Measurements from ENCODE around the gene PDGFRA. TPM values are rescaled to one million over a fixed set of nuclear protein-coding genes. Genes with fewer than 3 reads are reported as not detected.
A peak's percentile ranks its signal among the peaks of the same experiment; 100 is the strongest.

Gene PDGFRA
- total and polyA plus RNA-seq, 10 of the 15 experiments (the other 5 are each of a cell fraction or from before 2014, with no cell fraction given): 0.01 to 0.28 (median 0.06) TPM; not detected in 5

DNA sequence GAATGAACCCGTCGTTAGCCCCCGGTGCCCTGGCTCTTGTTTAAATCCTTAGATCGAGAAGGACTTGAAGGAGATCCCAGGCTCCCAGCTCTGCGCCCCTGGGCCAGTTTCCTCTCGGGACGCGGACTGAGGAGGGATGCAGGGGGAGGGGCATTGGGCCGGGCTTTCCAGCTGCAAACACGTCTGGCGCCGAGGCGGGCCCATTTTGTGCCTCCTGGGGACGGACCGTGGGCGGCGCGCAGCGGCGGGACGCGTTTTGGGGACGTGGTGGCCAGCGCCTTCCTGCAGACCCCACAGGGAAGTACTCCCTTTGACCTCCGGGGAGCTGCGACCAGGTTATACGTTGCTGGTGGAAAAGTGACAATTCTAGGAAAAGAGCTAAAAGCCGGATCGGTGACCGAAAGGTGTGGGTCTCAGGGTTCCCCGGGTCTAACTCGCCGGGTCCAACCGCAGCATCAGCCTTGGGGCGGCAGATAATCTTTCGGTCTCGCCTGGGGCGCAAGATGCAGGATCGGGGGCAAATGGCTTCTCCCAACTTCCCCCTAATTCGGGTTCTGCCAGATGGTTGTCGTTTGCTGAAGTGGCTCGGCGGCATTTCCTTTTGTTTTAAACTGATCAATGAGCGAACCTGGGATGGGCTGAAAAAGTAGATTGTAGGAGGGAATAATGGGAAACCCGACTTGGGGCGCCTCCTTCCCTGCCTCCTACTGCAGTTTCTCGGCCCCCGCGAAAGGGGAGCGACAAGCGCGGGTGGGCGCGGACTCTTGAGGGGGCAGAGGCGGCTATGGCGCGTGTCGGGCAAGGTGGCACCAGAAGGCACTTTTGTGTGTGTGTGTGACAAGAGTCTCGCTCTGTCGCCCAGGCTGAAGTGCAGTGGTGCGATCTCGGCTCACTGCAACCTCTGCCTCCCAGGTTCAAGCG lies 2.9 kb downstream of the PDGFRA start:
- H3K9me3 ChIP-seq (replicated peaks; ENCODE audit: control insufficient read depth, insufficient read depth, low read length): no peaks in the 10 kb centered on the region; the same call in 2 of the 3 replicates
- H3K79me2 ChIP-seq (ENCODE audit: control insufficient read depth, insufficient read depth, low read length): no peaks in the 10 kb centered on the region
- ChIA-PET SMC1A (ENCODE audit: uncharacterized antibody, unreplicated experiment) (interaction anchor here (1.1 to 3.0 kb wide), 3 partner anchors 323 to 1856 kb away, joined by 3 to 20 read pairs (median 7); no protein-coding TSS in a partner anchor), RAD21 (ENCODE audit: unreplicated experiment) (interaction anchor here (0.9 to 3.8 kb wide), 6 partner anchors 302 to 1856 kb away, joined by 3 to 29 read pairs (median 10); no protein-coding TSS in a partner anchor), POLR2A (no interaction called here), CTCF (interaction anchor here (0.7 to 4.5 kb wide), 11 partner anchors 13 to 1686 kb away, joined by 3 to 68 read pairs (median 9); no protein-coding TSS in a partner anchor)
- DNase-seq (ENCODE audit: low read depth, low spot score) (no peak), ATAC-seq (no peak), FAIRE-seq (no peak)
- peaks cover 23 to 28% of the 10 kb centered on the region in 2 experiments for H3K27me3 ChIP-seq (replicated peaks in 1 of 2; ENCODE audit: control insufficient read depth in 2 of 2, insufficient read depth in 2 of 2, low read length in 1 of 2)
- peaks cover 10% of the 10 kb centered on the region; the same call in 1 of the 2 replicates for H3K4me1 ChIP-seq (ENCODE audit: control insufficient read depth, insufficient read depth, low read length)
- intact Hi-C loops (cut with micrococcal nuclease; ENCODE audit: unreplicated experiment) (loop anchor here (2.0 to 10.0 kb wide), 4 partner anchors 741 to 1855 kb away; no protein-coding TSS in a partner anchor), in situ Hi-C loops (cut with MboI) (no loop called here)
- H3K27ac ChIP-seq (ENCODE audit: control insufficient read depth, insufficient read depth): no peak overlapping the region
- H2AFZ ChIP-seq (ENCODE audit: control insufficient read depth, low read depth, low read length): no peak overlapping the region
- no peak overlapping the region for H3K9ac ChIP-seq (ENCODE audit: control insufficient read depth, insufficient read depth, low read length)
- 35% methylated on average over 61 of the region's 63 CpGs for WGBS (ENCODE audit: insufficient coverage, insufficient replicate concordance, low lambda C conversion rate, missing lambda C conversion rate)
- BruUV-seq (replicated peaks): no TSS peak
- H3K4me3 ChIP-seq: no peak overlapping the region
- H3K4me2 ChIP-seq (ENCODE audit: control insufficient read depth, insufficient read depth): peak overlapping the region; percentile 48; the same call in 1 of the 2 replicates
- TF ChIP-seq SUZ12 (IDR thresholded peaks at IDR 0.05; ENCODE audit: unreplicated experiment): peak; percentile 39
- TF ChIP-seq, protein P1, sequence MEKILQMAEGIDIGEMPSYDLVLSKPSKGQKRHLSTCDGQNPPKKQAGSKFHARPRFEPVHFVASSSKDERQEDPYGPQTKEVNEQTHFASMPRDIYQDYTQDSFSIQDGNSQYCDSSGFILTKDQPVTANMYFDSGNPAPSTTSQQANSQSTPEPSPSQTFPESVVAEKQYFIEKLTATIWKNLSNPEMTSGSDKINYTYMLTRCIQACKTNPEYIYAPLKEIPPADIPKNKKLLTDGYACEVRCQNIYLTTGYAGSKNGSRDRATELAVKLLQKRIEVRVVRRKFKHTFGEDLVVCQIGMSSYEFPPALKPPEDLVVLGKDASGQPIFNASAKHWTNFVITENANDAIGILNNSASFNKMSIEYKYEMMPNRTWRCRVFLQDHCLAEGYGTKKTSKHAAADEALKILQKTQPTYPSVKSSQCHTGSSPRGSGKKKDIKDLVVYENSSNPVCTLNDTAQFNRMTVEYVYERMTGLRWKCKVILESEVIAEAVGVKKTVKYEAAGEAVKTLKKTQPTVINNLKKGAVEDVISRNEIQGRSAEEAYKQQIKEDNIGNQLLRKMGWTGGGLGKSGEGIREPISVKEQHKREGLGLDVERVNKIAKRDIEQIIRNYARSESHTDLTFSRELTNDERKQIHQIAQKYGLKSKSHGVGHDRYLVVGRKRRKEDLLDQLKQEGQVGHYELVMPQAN (conservative IDR thresholded peaks at IDR 0.05): no peak
- H4K20me1 ChIP-seq (ENCODE audit: control insufficient read depth, insufficient read depth): no peaks in the 10 kb centered on the region
- H3K36me3 ChIP-seq (ENCODE audit: control insufficient read depth in 2 of 2, insufficient read depth in 2 of 2, low read length in 1 of 2): no peaks in the 10 kb centered on the region
